Trophoblast cell (in vitro differentiated cells and primary cell): ENCODE data around the gene OPRM1.

Source experiments
- DNase-seq, 2 donors: peaks; one replicate each; pipeline ENCODE4 v3.0.0-alpha.2; 2016
- H2AFZ ChIP-seq: 2 replicates; pipeline ENCODE4 v1.6.1; 2013; ENCODE audit warnings: low read length, moderate library complexity, mild to moderate bottlenecking; ENCODE audit not compliant: insufficient read depth, poor library complexity
- H2AK5ac ChIP-seq: 2 replicates; pipeline ENCODE4 v1.6.1; 2013; ENCODE audit warnings: mild to moderate bottlenecking, low read length
- H2BK120ac ChIP-seq: 2 replicates; pipeline ENCODE4 v1.6.1; 2013; ENCODE audit warnings: low read length, mild to moderate bottlenecking, moderate library complexity; ENCODE audit not compliant: insufficient read depth, poor library complexity
- H2BK12ac ChIP-seq: 2 replicates; pipeline ENCODE4 v1.6.1; 2013; ENCODE audit warnings: mild to moderate bottlenecking, low read length, moderate library complexity
- H2BK5ac ChIP-seq: 2 replicates; pipeline ENCODE4 v1.6.1; 2013; ENCODE audit warnings: low read length, low read depth, moderate library complexity, mild to moderate bottlenecking; ENCODE audit not compliant: poor library complexity
- H3K14ac ChIP-seq: 2 replicates; pipeline ENCODE4 v1.6.1; 2013; ENCODE audit warnings: mild to moderate bottlenecking, low read length
- H3K18ac ChIP-seq: 2 replicates; pipeline ENCODE4 v1.6.1; 2013; ENCODE audit warnings: mild to moderate bottlenecking, low read length
- H3K23ac ChIP-seq: 2 replicates; pipeline ENCODE4 v1.6.1; 2013; ENCODE audit warnings: low read length
- H3K27ac ChIP-seq: 2 replicates; pipeline ENCODE4 v1.5.1; 2013; ENCODE audit warnings: low read depth, mild to moderate bottlenecking, inconsistent platforms, low read length, moderate library complexity
- H3K27me3 ChIP-seq: 2 replicates; pipeline ENCODE4 v1.6.1; 2013; ENCODE audit warnings: inconsistent platforms, mild to moderate bottlenecking, low read length, moderate library complexity; ENCODE audit not compliant: insufficient read depth
- H3K36me3 ChIP-seq, 2 experiments: 1 replicate in 1 of 2; 2 replicates in 1 of 2; pipeline ENCODE4 v1.6.1; 2013; ENCODE audit warnings: low read length in 2 of 2, mild to moderate bottlenecking in 2 of 2, moderate library complexity in 1 of 2; ENCODE audit not compliant: insufficient read depth in 2 of 2, control insufficient read depth in 1 of 2
- H3K4ac ChIP-seq: 2 replicates; pipeline ENCODE4 v1.6.1; 2013; ENCODE audit warnings: low read depth, mild to moderate bottlenecking, low read length, moderate library complexity
- H3K4me1 ChIP-seq, 2 experiments: 1 replicate in 1 of 2; 2 replicates in 1 of 2; pipeline ENCODE4 v1.6.1; 2013; ENCODE audit warnings: low read length in 2 of 2, mild to moderate bottlenecking in 2 of 2, moderate library complexity in 1 of 2; ENCODE audit not compliant: insufficient read depth in 2 of 2, control insufficient read depth in 1 of 2
- H3K4me2 ChIP-seq: 2 replicates; pipeline ENCODE4 v1.6.1; 2013; ENCODE audit warnings: inconsistent platforms, mild to moderate bottlenecking, low read length, moderate library complexity
- H3K4me3 ChIP-seq: 2 replicates; pipeline ENCODE4 v1.5.1; 2013; ENCODE audit warnings: mild to moderate bottlenecking, low read depth, low read length, inconsistent platforms
- H3K79me1 ChIP-seq: one replicate; pipeline ENCODE4 v1.6.1; 2013; ENCODE audit warnings: low read length
- H3K79me2 ChIP-seq: 2 replicates; pipeline ENCODE4 v1.6.1; 2013; ENCODE audit warnings: low read length, mild to moderate bottlenecking; ENCODE audit not compliant: control insufficient read depth, insufficient read depth, poor library complexity
- H3K9ac ChIP-seq: 2 replicates; pipeline ENCODE4 v1.6.1; 2013; ENCODE audit warnings: mild to moderate bottlenecking, low read length
- H3K9me3 ChIP-seq: 2 replicates; pipeline ENCODE4 v1.6.1; 2013; ENCODE audit warnings: low read depth, mild to moderate bottlenecking, control low read depth, inconsistent platforms, low read length; ENCODE audit not compliant: insufficient read depth
- H4K12ac ChIP-seq: 2 replicates; pipeline ENCODE4 v1.6.1; 2013; ENCODE audit warnings: low read depth, mild to moderate bottlenecking, low read length, moderate library complexity
- H4K8ac ChIP-seq: 2 replicates; pipeline ENCODE4 v1.6.1; 2013; ENCODE audit warnings: low read depth, mild to moderate bottlenecking, low read length, moderate library complexity
- H4K91ac ChIP-seq: one replicate; pipeline ENCODE4 v1.6.1; 2013; ENCODE audit warnings: low read depth, mild to moderate bottlenecking, low read length, moderate library complexity
- WGBS: extraction: QIAGEN DNeasy Blood & Tissue Kit; methylation state at CpG from one replicate; pipeline ENCODE4 v1.1.7; 2013; ENCODE audit warnings: missing lambda C conversion rate; ENCODE audit not compliant: insufficient read length, insufficient coverage; ENCODE audit errors: extremely low coverage; 5-methylcytosine and 5-hydroxymethylcytosine counted together

The OPRM1 gene

DNA sequence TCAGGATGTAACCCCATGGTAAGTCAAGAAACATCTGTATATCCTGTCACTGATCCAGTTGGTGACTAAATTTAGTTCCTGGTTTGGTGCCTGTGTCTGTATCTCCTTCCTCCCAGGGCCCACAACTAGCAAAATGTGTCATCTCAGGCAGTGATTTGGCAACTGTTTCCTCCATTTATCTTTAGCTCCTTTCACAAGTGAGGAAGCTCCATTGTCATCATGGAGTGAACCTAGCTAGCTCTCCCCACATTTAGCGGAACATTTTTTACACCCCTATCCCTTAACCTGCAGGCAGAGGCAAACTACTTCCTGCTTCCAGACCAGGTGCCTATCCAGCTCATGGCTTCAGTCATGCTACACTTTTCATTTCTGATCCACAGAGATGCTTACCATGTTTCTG is 218.0 kb downstream of the OPRM1 start:
- Histone ChIP-seq H4K91ac (no peak overlapping the region), H3K4ac (no peak overlapping the region), H2BK5ac (no peak overlapping the region), H3K9me3 (peaks cover 2% of the 10 kb centered on the region), H3K9ac (no peak overlapping the region), H3K14ac (no peak overlapping the region), H3K27me3 (no peaks in the 10 kb centered on the region), H3K79me2 (no peaks in the 10 kb centered on the region), H4K8ac (no peak overlapping the region), H3K23ac (no peak overlapping the region), H3K4me3 (no peak overlapping the region), H2AFZ (no peak overlapping the region), H3K18ac (no peak overlapping the region), H2AK5ac (no peak overlapping the region), H4K12ac (no peak overlapping the region), H3K27ac (no peak overlapping the region), H3K36me3 (no peaks in the 10 kb centered on the region), H3K79me1 (no peaks in the 10 kb centered on the region), H3K4me1 (no peaks in the 10 kb centered on the region), H2BK12ac (no peak overlapping the region), H2BK120ac (no peak overlapping the region), H3K4me2 (no peak overlapping the region)
- no CpG with 5 or more reads among the region's 1 CpG for WGBS
- DNase-seq, result peak in 1 of 2 donors; percentile 42

DNA sequence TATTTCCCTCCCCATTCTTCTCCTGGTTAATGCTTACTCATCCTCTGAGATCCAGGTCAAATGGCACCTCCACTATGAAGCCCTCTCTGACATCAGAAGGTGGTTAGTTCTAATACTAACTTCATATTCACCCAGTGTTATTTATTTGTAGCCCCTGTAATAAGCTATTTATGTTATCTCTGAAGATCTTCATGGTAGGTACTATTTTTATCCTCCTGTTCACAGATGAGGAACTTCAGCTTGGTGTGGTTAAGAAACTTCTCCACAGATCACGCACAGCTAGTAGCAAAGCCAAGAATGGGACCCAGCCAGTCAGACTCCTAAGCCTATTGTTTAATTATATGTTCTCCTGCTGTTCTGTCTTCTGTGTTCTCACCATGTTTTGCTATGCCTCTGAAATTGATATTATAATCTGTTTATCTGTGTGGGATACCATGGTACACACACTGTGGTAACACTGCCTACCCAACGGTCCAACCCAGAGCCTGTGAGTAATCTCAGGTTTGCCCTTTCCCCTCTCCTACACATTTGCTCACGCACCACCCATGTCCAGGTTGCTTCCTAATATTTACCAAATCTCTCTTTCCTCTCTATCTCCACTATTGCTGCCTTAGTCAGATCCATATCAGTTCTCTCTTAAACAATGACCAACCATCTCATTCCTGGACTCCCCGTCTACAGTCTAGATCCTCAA is 219.2 kb downstream of the OPRM1 start:
- no peak overlapping the region for H3K4me2 ChIP-seq
- H3K4me3 ChIP-seq, result no peak overlapping the region
- no peak overlapping the region for H2AFZ ChIP-seq
- H2BK120ac ChIP-seq, result no peak overlapping the region
- H4K12ac ChIP-seq, result no peak overlapping the region
- H3K18ac ChIP-seq, result no peak overlapping the region
- no peak overlapping the region for H2BK12ac ChIP-seq
- no peak overlapping the region for H3K27ac ChIP-seq
- no peak overlapping the region for H3K9ac ChIP-seq
- no peak overlapping the region for H3K14ac ChIP-seq
- no peaks in the 10 kb centered on the region for H3K79me2 ChIP-seq
- H4K8ac ChIP-seq, result no peak overlapping the region
- no peak overlapping the region for H4K91ac ChIP-seq
- no CpG with 5 or more reads among the region's 4 CpGs for WGBS
- no peaks in the 10 kb centered on the region for H3K36me3 ChIP-seq
- no peak overlapping the region for H3K4ac ChIP-seq
- no peak overlapping the region for H2AK5ac ChIP-seq
- no peaks in the 10 kb centered on the region for H3K4me1 ChIP-seq
- peak in 1 of 2 donors; percentile 18 for DNase-seq
- H3K27me3 ChIP-seq, result no peaks in the 10 kb centered on the region
- no peaks in the 10 kb centered on the region for H3K79me1 ChIP-seq
- H2BK5ac ChIP-seq, result no peak overlapping the region
- H3K23ac ChIP-seq, result no peak overlapping the region
- peaks cover 2% of the 10 kb centered on the region for H3K9me3 ChIP-seq

DNA sequence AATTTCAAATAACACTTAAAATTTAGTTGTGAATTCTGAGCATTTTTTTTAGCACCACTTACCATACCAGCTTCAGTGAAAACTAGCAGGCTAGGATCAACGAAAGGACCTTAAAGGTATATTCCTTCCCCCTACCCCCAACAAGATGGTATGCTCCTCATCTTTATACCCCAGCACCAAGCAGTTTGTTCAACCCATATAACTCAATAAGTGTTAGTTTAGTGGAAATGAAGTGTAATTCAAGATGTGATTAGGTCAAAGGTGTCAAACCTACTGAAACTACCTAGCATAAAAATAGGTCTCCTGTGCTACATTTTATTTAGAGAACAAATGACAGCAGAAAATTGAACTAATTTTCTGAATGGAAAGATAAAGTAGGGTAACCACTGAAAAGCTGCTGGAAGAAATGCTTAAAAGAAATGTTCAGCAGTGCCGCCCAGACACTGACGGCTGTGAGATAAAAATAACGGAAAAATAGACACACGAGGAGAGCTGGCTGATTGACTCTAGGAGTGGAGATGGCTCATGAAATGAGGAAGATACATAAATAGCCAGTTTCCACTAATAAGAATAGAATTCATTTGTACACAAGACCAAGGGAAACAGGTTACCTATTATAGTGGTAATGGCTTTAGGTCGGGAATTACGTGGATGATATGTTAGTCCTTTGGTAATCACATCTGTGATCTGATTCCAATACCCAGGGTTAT is 222.8 kb downstream of the OPRM1 start:
- H3K79me1 ChIP-seq, result no peaks in the 10 kb centered on the region
- no peak overlapping the region for H3K4me3 ChIP-seq
- no peak for DNase-seq
- H3K9ac ChIP-seq, result no peak overlapping the region
- H4K12ac ChIP-seq, result no peak overlapping the region
- H3K9me3 ChIP-seq, result peaks cover 2% of the 10 kb centered on the region
- H2AK5ac ChIP-seq, result no peak overlapping the region
- no peaks in the 10 kb centered on the region for H3K27me3 ChIP-seq
- H2BK120ac ChIP-seq, result no peak overlapping the region
- H3K27ac ChIP-seq, result no peak overlapping the region
- WGBS, result no CpG with 5 or more reads among the region's 7 CpGs
- no peak overlapping the region for H2AFZ ChIP-seq
- no peak overlapping the region for H4K91ac ChIP-seq
- H3K79me2 ChIP-seq, result no peaks in the 10 kb centered on the region
- no peak overlapping the region for H3K14ac ChIP-seq
- H4K8ac ChIP-seq, result no peak overlapping the region
- H3K36me3 ChIP-seq, result no peaks in the 10 kb centered on the region
- no peak overlapping the region for H3K4ac ChIP-seq
- H3K4me1 ChIP-seq, result no peaks in the 10 kb centered on the region
- H3K23ac ChIP-seq, result no peak overlapping the region
- no peak overlapping the region for H2BK5ac ChIP-seq
- no peak overlapping the region for H2BK12ac ChIP-seq
- H3K18ac ChIP-seq, result no peak overlapping the region
- no peak overlapping the region for H3K4me2 ChIP-seq

DNA sequence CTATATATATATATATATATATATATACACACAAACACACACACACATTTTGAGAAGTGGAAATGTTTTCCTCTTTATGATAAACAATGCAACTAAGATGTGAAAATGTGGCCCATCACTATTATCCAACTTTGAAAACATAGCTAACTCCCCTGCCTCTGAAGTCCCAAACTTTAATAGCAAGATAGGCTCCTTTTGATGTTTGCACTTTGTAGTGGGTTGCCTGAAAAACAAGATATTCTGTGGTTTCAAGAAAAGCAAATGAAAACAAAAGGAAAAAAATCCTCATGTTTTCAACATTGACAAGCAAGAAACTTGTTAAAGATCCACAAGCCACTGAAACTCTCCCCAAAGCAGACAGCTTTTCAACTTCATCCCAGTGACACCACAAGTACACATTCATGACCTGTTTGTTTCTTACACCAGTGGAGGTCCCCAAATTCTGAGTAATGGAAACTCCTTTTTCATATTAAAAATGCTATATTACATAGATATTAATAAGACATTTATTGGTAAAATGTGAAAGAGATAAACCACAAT is 227.6 kb downstream of the OPRM1 start:
- Histone ChIP-seq H3K9ac (no peak overlapping the region), H3K79me1 (no peaks in the 10 kb centered on the region), H3K27ac (no peak overlapping the region), H4K91ac (no peak overlapping the region), H3K79me2 (no peaks in the 10 kb centered on the region), H3K4me1 (no peaks in the 10 kb centered on the region), H2AFZ (no peak overlapping the region), H2BK12ac (no peak overlapping the region), H3K23ac (no peak overlapping the region), H4K12ac (no peak overlapping the region), H4K8ac (no peak overlapping the region), H3K27me3 (no peaks in the 10 kb centered on the region), H3K18ac (no peak overlapping the region), H3K4ac (no peak overlapping the region), H3K4me2 (no peak overlapping the region), H3K9me3 (no peaks in the 10 kb centered on the region), H3K4me3 (no peak overlapping the region), H3K36me3 (no peaks in the 10 kb centered on the region), H3K14ac (no peak overlapping the region), H2BK120ac (no peak overlapping the region), H2BK5ac (no peak overlapping the region), H2AK5ac (no peak overlapping the region)
- DNase-seq, result no peak
